Naive thymus-derived CD4-positive, alpha-beta T cell (primary cell): Measurements from ENCODE around the gene CRB2. TPM values are rescaled to one million over a fixed set of nuclear protein-coding genes. Genes with fewer than 3 reads are reported as not detected.

Experiments
- ATAC-seq: fragments of 150-1000 bp; cut with Tn5 transposase; 2 replicates; pipeline ENCODE4 v1.10.0; 2021; ENCODE audit warnings: mild to moderate bottlenecking, moderate library complexity
- CTCF ChIA-PET: fragments of 350-600 bp; sonication (Branson Sonifier 250); formaldehyde crosslinking; loops from one replicate; lab custom pipeline; 2021; ENCODE audit warnings: antibody characterized with exemption; lab: Charles Lee
- POLR2A ChIA-PET: fragments of 350-600 bp; sonication (Branson Sonifier 250); formaldehyde crosslinking; loops from one replicate; lab custom pipeline; 2021; ENCODE audit warnings: antibody characterized with exemption, inconsistent platforms; lab: Charles Lee
- DNase-seq, 9 donors: peaks; one replicate each; pipeline versions ENCODE4 v3.0.0 to v3.0.0-alpha.2; 2020 to 2022; ENCODE audit warnings: mixed read lengths in 1 of 9
- H3K27ac ChIP-seq: one replicate; pipeline ENCODE4 v1.7.0; 2013; ENCODE audit warnings: mild to moderate bottlenecking, low read depth, low read length, moderate library complexity
- H3K27me3 ChIP-seq, 2 donors: one replicate each; pipeline ENCODE4 v1.7.0; 2013; ENCODE audit warnings: low read length in 2 of 2, mild to moderate bottlenecking in 2 of 2, moderate library complexity in 2 of 2; ENCODE audit not compliant: control insufficient read depth in 2 of 2, insufficient read depth in 2 of 2
- H3K36me3 ChIP-seq, 3 experiments: 1 replicate in 2 of 3; 2 replicates in 1 of 3; pipeline ENCODE4 v1.7.0; 2013; ENCODE audit warnings: low read length in 3 of 3, mild to moderate bottlenecking in 3 of 3, moderate library complexity in 1 of 3; ENCODE audit not compliant: insufficient read depth in 3 of 3, control insufficient read depth in 2 of 3
- H3K4me1 ChIP-seq, 2 donors: one replicate each; pipeline ENCODE4 v1.7.0; 2013; ENCODE audit warnings: low read length in 2 of 2, mild to moderate bottlenecking in 2 of 2, moderate library complexity in 1 of 2; ENCODE audit not compliant: control insufficient read depth in 2 of 2, insufficient read depth in 2 of 2
- H3K4me3 ChIP-seq: 2 replicates; pipeline ENCODE4 v1.7.0; 2013; ENCODE audit warnings: mild to moderate bottlenecking, low read length
- H3K9me3 ChIP-seq, 3 experiments: 1 replicate in 2 of 3; 2 replicates in 1 of 3; pipeline ENCODE4 v1.7.0; 2013; ENCODE audit warnings: low read length in 3 of 3; ENCODE audit not compliant: control insufficient read depth in 2 of 3
- H3K27ac Mint-ChIP-seq, 9 donors: one replicate each; pipeline ENCODE4 v1.8.0; 2020 to 2022; ENCODE audit warnings: mixed read lengths in 9 of 9, mild to moderate bottlenecking in 8 of 9, moderate library complexity in 5 of 9, inconsistent platforms in 2 of 9
- H3K27me3 Mint-ChIP-seq, 5 donors: one replicate each; pipeline ENCODE4 v1.8.0; 2021 to 2022; ENCODE audit warnings: mixed read lengths in 5 of 5, mild to moderate bottlenecking in 1 of 5
- H3K36me3 Mint-ChIP-seq, 5 donors: one replicate each; pipeline ENCODE4 v1.8.0; 2020 to 2022; ENCODE audit warnings: mixed read lengths in 5 of 5, mild to moderate bottlenecking in 3 of 5, inconsistent platforms in 1 of 5
- H3K4me1 Mint-ChIP-seq, 7 donors: one replicate each; pipeline ENCODE4 v1.8.0; 2020 to 2022; ENCODE audit warnings: mixed read lengths in 7 of 7, mild to moderate bottlenecking in 3 of 7, inconsistent platforms in 1 of 7
- H3K4me3 Mint-ChIP-seq, 10 donors: one replicate each; pipeline ENCODE4 v1.8.0; 2020 to 2022; ENCODE audit warnings: mild to moderate bottlenecking in 10 of 10, mixed read lengths in 10 of 10, moderate library complexity in 6 of 10, inconsistent platforms in 2 of 10
- H3K9me3 Mint-ChIP-seq, 11 donors: one replicate each; pipeline ENCODE4 v1.8.0; 2020 to 2022; ENCODE audit warnings: mixed read lengths in 11 of 11, mild to moderate bottlenecking in 4 of 11, inconsistent platforms in 1 of 11, moderate library complexity in 1 of 11
- intact Hi-C, 2 donors: fragments of 100-400 bp; cut with micrococcal nuclease; formaldehyde crosslinking; loops; one replicate each; pipeline ENCODE4 v1.15.1; 2023
- polyA plus RNA-seq, 2 donors: library from polyadenylated mRNA; unstranded; fragments of 300-500 nt; fragmentation: Illumina TruSeq; gene quantifications; one replicate each; pipeline ENCODE4 v1.2.3, GENCODE V29; 2021
- total RNA-seq, 6 experiments: library from RNA in 5 of 6; stranded (reverse) in 5 of 6; gene quantifications; 1 replicate in 5 of 6; 2 replicates in 1 of 6; pipeline ENCODE4 v1.2.3 and lab custom pipeline; 2021 to 2026

Gene CRB2
- total and polyA plus RNA-seq, 7 experiments from 2014 or later, result not detected

- Mint-ChIP-seq H3K4me1 (peaks cover 0 to 16% (median 11%) of the 10 kb centered on the region in 7 donors), H3K4me3 (no peak overlapping the region), H3K27ac (peak overlapping the region in 5 of 9 donors; percentile 16 to 71 (median 43)), H3K27me3 (no peaks in the 10 kb centered on the region), H3K9me3 (no peaks in the 10 kb centered on the region), H3K36me3 (peaks cover 0 to 4% (median 0%) of the 10 kb centered on the region in 5 donors)
- POLR2A ChIA-PET, result no interaction called here
- Histone ChIP-seq H3K9me3 (no peaks in the 10 kb centered on the region), H3K27me3 (no peaks in the 10 kb centered on the region), H3K4me3 (no peak overlapping the region), H3K27ac (no peak overlapping the region), H3K36me3 (no peaks in the 10 kb centered on the region), H3K4me1 (peaks cover 0 to 3% of the 10 kb centered on the region in 2 donors)
- no peak for DNase-seq
- CTCF ChIA-PET, result no interaction called here
- ATAC-seq, result no peak
- intact Hi-C loops, result no loop called here
Measured at GRCh38 chr9:123406016-123406415, 50.0 kb downstream of the CRB2 start.

GRCh38 chr9:123406691-123407216, 50.8 kb downstream of the CRB2 start:
- Mint-ChIP-seq H3K9me3 (no peaks in the 10 kb centered on the region), H3K4me3 (no peak overlapping the region), H3K27me3 (no peaks in the 10 kb centered on the region), H3K27ac (peak overlapping the region in 1 of 9 donors; percentile 36), H3K36me3 (peaks cover 0 to 8% (median 0%) of the 10 kb centered on the region in 5 donors), H3K4me1 (peaks cover 0 to 16% (median 11%) of the 10 kb centered on the region in 7 donors)
- H3K36me3 ChIP-seq, result no peaks in the 10 kb centered on the region
- no peak overlapping the region for H3K27ac ChIP-seq
- no peaks in the 10 kb centered on the region for H3K27me3 ChIP-seq
- no peak overlapping the region for H3K4me3 ChIP-seq
- intact Hi-C loops, result no loop called here
- peaks cover 0 to 3% of the 10 kb centered on the region in 2 donors for H3K4me1 ChIP-seq
- POLR2A ChIA-PET, result interaction anchor here (0.6 kb wide), 1 partner anchor 17 kb away, joined by 3 read pairs; no protein-coding TSS in a partner anchor
- CTCF ChIA-PET, result no interaction called here
- DNase-seq (no peak), ATAC-seq (no peak)
- H3K9me3 ChIP-seq, result no peaks in the 10 kb centered on the region

GRCh38 chr9:123407217-123407851, 51.3 kb downstream of the CRB2 start:
- H3K4me1 Mint-ChIP-seq, result peaks cover 0 to 16% (median 11%) of the 10 kb centered on the region in 7 donors
- no peak for DNase-seq
- no peaks in the 10 kb centered on the region for H3K9me3 ChIP-seq
- H3K4me1 ChIP-seq, result peaks cover 0 to 3% of the 10 kb centered on the region in 2 donors
- H3K9me3 Mint-ChIP-seq, result no peaks in the 10 kb centered on the region
- intact Hi-C loops, result no loop called here
- H3K27ac Mint-ChIP-seq, result no peak overlapping the region
- H3K27me3 Mint-ChIP-seq, result no peaks in the 10 kb centered on the region
- no peak overlapping the region for H3K27ac ChIP-seq
- H3K36me3 Mint-ChIP-seq, result peaks cover 0 to 7% (median 0%) of the 10 kb centered on the region in 5 donors
- ATAC-seq, result no peak
- H3K4me3 ChIP-seq, result no peak overlapping the region
- POLR2A ChIA-PET, result no interaction called here
- no peaks in the 10 kb centered on the region for H3K27me3 ChIP-seq
- H3K36me3 ChIP-seq, result no peaks in the 10 kb centered on the region
- CTCF ChIA-PET, result interaction anchor here (0.6 kb wide), 1 partner anchor 716 kb away, joined by 3 read pairs; no protein-coding TSS in a partner anchor
- no peak overlapping the region for H3K4me3 Mint-ChIP-seq

- Mint-ChIP-seq H3K27me3 (no peaks in the 10 kb centered on the region), H3K4me3 (no peak overlapping the region), H3K9me3 (no peaks in the 10 kb centered on the region), H3K4me1 (peaks cover 0 to 16% (median 11%) of the 10 kb centered on the region in 7 donors), H3K36me3 (peaks cover 0 to 4% (median 0%) of the 10 kb centered on the region in 5 donors), H3K27ac (no peak overlapping the region)
- POLR2A ChIA-PET, result no interaction called here
- CTCF ChIA-PET, result no interaction called here
- Histone ChIP-seq H3K9me3 (no peaks in the 10 kb centered on the region), H3K4me3 (no peak overlapping the region), H3K27ac (no peak overlapping the region), H3K36me3 (no peaks in the 10 kb centered on the region), H3K4me1 (peaks cover 0 to 3% of the 10 kb centered on the region in 2 donors), H3K27me3 (no peaks in the 10 kb centered on the region)
- intact Hi-C loops, result no loop called here
- ATAC-seq (no peak), DNase-seq (no peak)
Measured at GRCh38 chr9:123408313-123409262, 52.6 kb downstream of the CRB2 start.

- H3K9me3 ChIP-seq, result no peaks in the 10 kb centered on the region
- H3K27ac Mint-ChIP-seq, result no peak overlapping the region
- DNase-seq (no peak), ATAC-seq (no peak)
- H3K9me3 Mint-ChIP-seq, result no peaks in the 10 kb centered on the region
- peaks cover 0 to 10% (median 5%) of the 10 kb centered on the region in 5 donors for H3K36me3 Mint-ChIP-seq
- H3K4me1 Mint-ChIP-seq, result peaks cover 0 to 16% (median 11%) of the 10 kb centered on the region in 7 donors
- no peak overlapping the region for H3K4me3 ChIP-seq
- peaks cover 0 to 3% of the 10 kb centered on the region in 2 donors for H3K4me1 ChIP-seq
- ChIA-PET POLR2A (no interaction called here), CTCF (no interaction called here)
- H3K27me3 ChIP-seq, result no peaks in the 10 kb centered on the region
- no peaks in the 10 kb centered on the region for H3K36me3 ChIP-seq
- no peak overlapping the region for H3K27ac ChIP-seq
- H3K27me3 Mint-ChIP-seq, result no peaks in the 10 kb centered on the region
- no peak overlapping the region for H3K4me3 Mint-ChIP-seq
- intact Hi-C loops, result no loop called here
Measured at GRCh38 chr9:123410281-123410910, 54.4 kb downstream of the CRB2 start.

GRCh38 chr9:123411191-123411590, 55.2 kb downstream of the CRB2 start:
- Histone ChIP-seq H3K4me3 (no peak overlapping the region), H3K9me3 (no peaks in the 10 kb centered on the region), H3K27ac (no peak overlapping the region), H3K27me3 (no peaks in the 10 kb centered on the region), H3K4me1 (peaks cover 0 to 1% of the 10 kb centered on the region in 2 donors), H3K36me3 (no peaks in the 10 kb centered on the region)
- no peaks in the 10 kb centered on the region for H3K9me3 Mint-ChIP-seq
- ATAC-seq (no peak), DNase-seq (no peak)
- H3K27ac Mint-ChIP-seq, result no peak overlapping the region
- CTCF ChIA-PET, result no interaction called here
- H3K27me3 Mint-ChIP-seq, result no peaks in the 10 kb centered on the region
- POLR2A ChIA-PET, result no interaction called here
- no peak overlapping the region for H3K4me3 Mint-ChIP-seq
- peaks cover 0 to 11% (median 5%) of the 10 kb centered on the region in 5 donors for H3K36me3 Mint-ChIP-seq
- H3K4me1 Mint-ChIP-seq, result peaks cover 0 to 13% (median 8%) of the 10 kb centered on the region in 7 donors
- intact Hi-C loops, result no loop called here
